ENCODE data around the gene SMOC2. TPM values are rescaled to one million over a fixed set of nuclear protein-coding genes. Genes with fewer than 3 reads are reported as not detected.

Gene SMOC2
- total RNA-seq, 3 donors from 2014 or later: 14.4 to 67.2 (median 63.6) TPM

- Histone ChIP-seq H3K36me3 (no peaks in the 10 kb centered on the region), H3K27ac (no peak overlapping the region), H3K9me3 (no peaks in the 10 kb centered on the region), H3K27me3 (no peaks in the 10 kb centered on the region), H3K4me3 (no peak overlapping the region), H3K4me1 (no peaks in the 10 kb centered on the region)
- intact Hi-C loops (cut with DNase I; ENCODE audit: low total_unique reads): no loop called here
- DNase-seq (ENCODE audit: low spot score in 2 of 2): no peak
- no peak for TF ChIP-seq CTCF (IDR thresholded peaks at IDR 0.05)
- no peak for TF ChIP-seq POLR2A (IDR thresholded peaks at IDR 0.05)
- no peak for TF ChIP-seq POLR2AphosphoS5 (IDR thresholded peaks at IDR 0.05)
Measured at GRCh38 chr6:168464546-168464945, 23.6 kb downstream of the SMOC2 start.

- Histone ChIP-seq H3K27me3 (no peaks in the 10 kb centered on the region), H3K4me1 (no peaks in the 10 kb centered on the region), H3K4me3 (no peak overlapping the region), H3K27ac (no peak overlapping the region), H3K9me3 (no peaks in the 10 kb centered on the region), H3K36me3 (no peaks in the 10 kb centered on the region)
- no peak for TF ChIP-seq POLR2A (IDR thresholded peaks at IDR 0.05)
- TF ChIP-seq POLR2AphosphoS5 (IDR thresholded peaks at IDR 0.05): no peak
- no peak for TF ChIP-seq CTCF (IDR thresholded peaks at IDR 0.05)
- DNase-seq (ENCODE audit: low spot score in 2 of 2): no peak
- intact Hi-C loops (cut with DNase I; ENCODE audit: low total_unique reads): no loop called here
Measured at GRCh38 chr6:168468045-168468444, 27.1 kb downstream of the SMOC2 start.

DNA sequence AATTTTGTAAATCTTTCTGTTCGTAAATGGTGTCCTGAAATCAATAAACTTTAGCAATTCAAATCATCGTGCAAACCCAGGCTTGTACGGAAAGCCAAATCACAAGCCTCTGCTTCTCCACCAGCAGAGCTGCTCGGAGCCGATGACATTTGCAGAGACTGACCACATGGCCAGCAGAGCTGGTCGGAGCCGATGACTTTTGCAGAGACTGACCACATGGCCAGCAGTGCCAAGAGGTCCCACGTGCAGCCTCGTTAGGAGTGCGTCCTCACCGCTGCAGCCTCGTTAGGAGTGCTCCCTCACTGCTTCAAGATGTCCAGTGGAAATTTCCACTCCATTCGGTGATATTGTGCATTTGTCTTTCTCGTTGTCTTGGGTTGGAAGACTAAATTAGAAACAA lies 28.5 kb downstream of the SMOC2 start:
- H3K36me3 ChIP-seq: no peaks in the 10 kb centered on the region
- no peak overlapping the region for H3K27ac ChIP-seq
- intact Hi-C loops (cut with DNase I; ENCODE audit: low total_unique reads): no loop called here
- TF ChIP-seq CTCF (IDR thresholded peaks at IDR 0.05): no peak
- no peak for TF ChIP-seq POLR2AphosphoS5 (IDR thresholded peaks at IDR 0.05)
- no peak for TF ChIP-seq POLR2A (IDR thresholded peaks at IDR 0.05)
- no peaks in the 10 kb centered on the region for H3K9me3 ChIP-seq
- no peaks in the 10 kb centered on the region for H3K27me3 ChIP-seq
- no peak overlapping the region for H3K4me3 ChIP-seq
- DNase-seq (ENCODE audit: low spot score in 2 of 2): no peak
- no peaks in the 10 kb centered on the region for H3K4me1 ChIP-seq

DNA sequence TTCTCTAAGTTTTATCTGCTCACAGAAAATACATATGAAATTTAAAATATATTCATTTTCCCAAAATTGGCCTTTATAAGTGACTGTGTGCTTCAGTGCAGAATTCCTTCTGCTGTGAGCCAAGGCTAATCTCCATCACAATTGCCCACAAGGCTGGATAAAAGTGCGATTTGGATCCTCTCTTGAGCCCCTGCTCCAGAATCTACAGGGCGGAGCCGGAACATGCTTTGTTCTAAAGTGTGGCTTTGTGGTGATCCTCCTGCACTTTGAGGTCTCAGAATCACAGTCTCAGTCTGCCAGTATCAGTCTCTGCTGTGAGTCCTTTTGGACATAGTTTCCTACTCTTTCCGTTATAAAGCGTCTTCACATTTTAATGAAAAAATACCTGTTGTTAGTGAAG lies 28.9 kb downstream of the SMOC2 start:
- Histone ChIP-seq H3K27me3 (no peaks in the 10 kb centered on the region), H3K36me3 (no peaks in the 10 kb centered on the region), H3K9me3 (no peaks in the 10 kb centered on the region), H3K27ac (no peak overlapping the region), H3K4me1 (no peaks in the 10 kb centered on the region), H3K4me3 (no peak overlapping the region)
- no peak for DNase-seq (ENCODE audit: low spot score in 2 of 2)
- no peak for TF ChIP-seq POLR2AphosphoS5 (IDR thresholded peaks at IDR 0.05)
- TF ChIP-seq POLR2A (IDR thresholded peaks at IDR 0.05): no peak
- TF ChIP-seq CTCF (IDR thresholded peaks at IDR 0.05): no peak
- intact Hi-C loops (cut with DNase I; ENCODE audit: low total_unique reads): no loop called here

DNA sequence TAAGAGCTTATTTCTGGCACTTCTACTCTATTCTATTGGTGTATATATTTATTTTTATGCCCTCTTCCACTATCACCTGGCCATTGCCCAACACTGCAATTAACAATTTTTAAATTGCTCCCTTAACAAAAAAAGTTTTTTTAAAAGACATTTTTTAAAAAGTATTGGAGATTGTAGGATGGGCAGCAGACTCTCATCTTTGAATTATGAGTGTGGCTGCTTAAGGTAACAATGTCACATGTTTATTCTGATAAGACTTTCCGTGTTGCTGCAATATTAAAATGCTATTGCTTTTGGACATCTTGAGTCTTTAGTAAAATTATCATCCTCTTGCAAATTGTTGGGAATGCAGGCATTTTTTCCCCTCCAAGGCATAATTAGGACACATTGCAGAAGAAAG lies 31.4 kb downstream of the SMOC2 start:
- H3K4me3 ChIP-seq: no peak overlapping the region
- H3K36me3 ChIP-seq: no peaks in the 10 kb centered on the region
- no peak for TF ChIP-seq POLR2A (IDR thresholded peaks at IDR 0.05)
- no peak for TF ChIP-seq CTCF (IDR thresholded peaks at IDR 0.05)
- TF ChIP-seq POLR2AphosphoS5 (IDR thresholded peaks at IDR 0.05): no peak
- no peaks in the 10 kb centered on the region for H3K9me3 ChIP-seq
- no peak overlapping the region for H3K27ac ChIP-seq
- intact Hi-C loops (cut with DNase I; ENCODE audit: low total_unique reads): no loop called here
- H3K4me1 ChIP-seq: no peaks in the 10 kb centered on the region
- no peaks in the 10 kb centered on the region for H3K27me3 ChIP-seq
- DNase-seq (ENCODE audit: low spot score in 2 of 2): no peak

Data from breast epithelium (tissue), 4 donors.